ENCODE measurements around the gene SMPD2. TPM values are rescaled to one million over a fixed set of nuclear protein-coding genes. Genes with fewer than 3 reads are reported as not detected.

Gene SMPD2
- total RNA-seq, 2 donors from 2014 or later: 5.5 TPM

DNA sequence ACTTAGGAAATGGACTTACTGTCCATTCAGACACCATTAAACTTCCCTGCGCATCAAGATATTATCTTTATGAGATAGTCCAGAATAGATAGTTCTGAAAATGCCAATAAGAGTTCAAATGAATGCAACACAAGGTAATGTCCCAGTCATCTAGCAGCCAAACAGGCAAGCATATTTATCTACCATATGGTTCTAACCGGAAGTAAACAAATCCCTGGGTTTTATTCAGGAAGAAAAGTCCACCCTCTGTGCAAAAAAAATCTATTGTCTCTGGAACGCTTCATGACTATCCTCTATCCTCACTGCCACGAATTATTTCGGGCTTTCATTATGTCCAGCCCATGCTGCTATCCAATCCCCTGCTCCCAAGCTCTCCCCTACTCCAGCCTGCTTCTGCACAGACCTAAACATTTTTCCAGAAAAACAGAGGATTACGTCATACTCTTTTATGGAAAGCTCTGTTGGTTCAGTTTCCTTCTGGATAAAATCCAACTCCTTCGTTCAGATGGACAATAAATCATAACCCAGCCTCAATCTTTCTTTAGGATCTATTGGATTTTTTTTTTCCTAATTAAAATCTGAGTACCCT lies 11.5 kb upstream of the SMPD2 start:
- Histone ChIP-seq H3K27ac (no peak overlapping the region), H3K27me3 (no peaks in the 10 kb centered on the region), H3K9me3 (no peaks in the 10 kb centered on the region), H3K36me3 (no peaks in the 10 kb centered on the region), H3K4me1 (peaks cover 0 to 5% of the 10 kb centered on the region in 2 donors), H3K4me3 (no peak overlapping the region)
- TF ChIP-seq, protein P1, sequence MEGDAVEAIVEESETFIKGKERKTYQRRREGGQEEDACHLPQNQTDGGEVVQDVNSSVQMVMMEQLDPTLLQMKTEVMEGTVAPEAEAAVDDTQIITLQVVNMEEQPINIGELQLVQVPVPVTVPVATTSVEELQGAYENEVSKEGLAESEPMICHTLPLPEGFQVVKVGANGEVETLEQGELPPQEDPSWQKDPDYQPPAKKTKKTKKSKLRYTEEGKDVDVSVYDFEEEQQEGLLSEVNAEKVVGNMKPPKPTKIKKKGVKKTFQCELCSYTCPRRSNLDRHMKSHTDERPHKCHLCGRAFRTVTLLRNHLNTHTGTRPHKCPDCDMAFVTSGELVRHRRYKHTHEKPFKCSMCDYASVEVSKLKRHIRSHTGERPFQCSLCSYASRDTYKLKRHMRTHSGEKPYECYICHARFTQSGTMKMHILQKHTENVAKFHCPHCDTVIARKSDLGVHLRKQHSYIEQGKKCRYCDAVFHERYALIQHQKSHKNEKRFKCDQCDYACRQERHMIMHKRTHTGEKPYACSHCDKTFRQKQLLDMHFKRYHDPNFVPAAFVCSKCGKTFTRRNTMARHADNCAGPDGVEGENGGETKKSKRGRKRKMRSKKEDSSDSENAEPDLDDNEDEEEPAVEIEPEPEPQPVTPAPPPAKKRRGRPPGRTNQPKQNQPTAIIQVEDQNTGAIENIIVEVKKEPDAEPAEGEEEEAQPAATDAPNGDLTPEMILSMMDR (IDR thresholded peaks at IDR 0.05): no peak
- no peak for DNase-seq (ENCODE audit: low spot score)

DNA sequence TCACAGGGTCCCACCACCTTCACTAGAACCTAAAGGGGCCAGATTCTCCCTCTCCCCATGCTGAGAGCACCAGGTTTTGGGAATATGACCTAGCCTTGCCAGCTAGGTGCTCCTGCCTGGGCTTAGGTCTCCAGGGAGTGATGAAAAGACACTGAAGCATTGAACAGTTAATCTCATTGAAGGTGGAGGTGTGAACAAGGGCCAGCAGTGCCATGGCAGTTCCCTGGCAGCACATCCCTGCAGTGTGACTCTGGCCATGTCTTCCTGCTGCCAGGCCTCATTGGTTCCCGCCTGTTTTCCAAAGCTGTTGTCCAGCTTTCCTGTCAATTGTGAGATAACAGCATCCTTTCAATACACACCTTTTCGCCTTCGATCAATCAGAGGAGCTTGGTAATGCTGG lies 11.0 kb upstream of the SMPD2 start:
- Histone ChIP-seq H3K36me3 (no peaks in the 10 kb centered on the region), H3K4me1 (peaks cover 0 to 5% of the 10 kb centered on the region in 2 donors), H3K27me3 (no peaks in the 10 kb centered on the region), H3K9me3 (no peaks in the 10 kb centered on the region), H3K4me3 (no peak overlapping the region), H3K27ac (no peak overlapping the region)
- TF ChIP-seq, protein P1 (IDR thresholded peaks at IDR 0.05): no peak
- no peak for DNase-seq (ENCODE audit: low spot score)

DNA sequence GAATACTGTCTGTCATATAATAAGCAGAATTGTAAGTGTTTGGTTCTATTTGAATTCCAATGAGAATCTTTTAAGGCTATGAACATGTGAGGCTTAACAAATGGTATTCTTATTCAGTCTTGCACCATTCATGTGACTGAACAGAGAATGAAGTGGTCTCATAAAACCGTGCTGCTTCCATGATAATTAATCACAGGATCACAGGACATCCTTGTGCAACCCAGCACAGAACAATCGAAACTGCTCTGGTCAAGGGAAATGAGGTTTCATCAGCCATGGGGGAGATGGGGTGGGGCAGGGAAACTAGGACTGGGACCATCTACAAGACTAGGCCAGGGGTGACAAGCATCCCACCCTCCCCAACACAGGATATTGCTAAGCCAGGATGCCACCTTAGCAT lies 6.1 kb upstream of the SMPD2 start:
- Histone ChIP-seq H3K4me1 (peaks cover 0 to 4% of the 10 kb centered on the region in 2 donors), H3K36me3 (no peaks in the 10 kb centered on the region), H3K27me3 (no peaks in the 10 kb centered on the region), H3K9me3 (no peaks in the 10 kb centered on the region), H3K27ac (no peak overlapping the region), H3K4me3 (no peak overlapping the region)
- no peak for DNase-seq (ENCODE audit: low spot score)
- TF ChIP-seq, protein P1 (IDR thresholded peaks at IDR 0.05): no peak

DNA sequence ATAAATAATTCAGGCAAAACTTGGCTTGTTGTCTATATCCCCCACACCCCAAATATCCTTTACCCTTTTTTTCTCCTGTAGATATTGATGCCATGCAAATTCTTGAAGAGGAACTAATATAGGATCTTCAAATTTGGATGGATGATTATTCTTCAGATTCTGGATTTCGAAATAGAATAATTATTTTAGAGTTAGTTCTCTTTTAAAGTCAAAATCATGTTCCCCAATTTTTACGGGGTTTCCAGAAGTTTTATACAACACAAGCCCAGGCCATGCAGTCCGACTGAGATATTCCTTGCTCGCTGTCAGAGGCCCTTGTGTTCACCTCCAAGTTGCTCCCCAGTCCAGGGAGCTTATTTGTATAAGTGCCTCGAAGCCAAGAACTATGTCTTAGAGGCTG lies 4.5 kb upstream of the SMPD2 start:
- TF ChIP-seq, protein P1 (IDR thresholded peaks at IDR 0.05): no peak
- Histone ChIP-seq H3K27me3 (no peaks in the 10 kb centered on the region), H3K4me3 (no peak overlapping the region), H3K9me3 (no peaks in the 10 kb centered on the region), H3K4me1 (peaks cover 0 to 8% of the 10 kb centered on the region in 2 donors), H3K27ac (no peak overlapping the region), H3K36me3 (no peaks in the 10 kb centered on the region)
- no peak for DNase-seq (ENCODE audit: low spot score)

DNA sequence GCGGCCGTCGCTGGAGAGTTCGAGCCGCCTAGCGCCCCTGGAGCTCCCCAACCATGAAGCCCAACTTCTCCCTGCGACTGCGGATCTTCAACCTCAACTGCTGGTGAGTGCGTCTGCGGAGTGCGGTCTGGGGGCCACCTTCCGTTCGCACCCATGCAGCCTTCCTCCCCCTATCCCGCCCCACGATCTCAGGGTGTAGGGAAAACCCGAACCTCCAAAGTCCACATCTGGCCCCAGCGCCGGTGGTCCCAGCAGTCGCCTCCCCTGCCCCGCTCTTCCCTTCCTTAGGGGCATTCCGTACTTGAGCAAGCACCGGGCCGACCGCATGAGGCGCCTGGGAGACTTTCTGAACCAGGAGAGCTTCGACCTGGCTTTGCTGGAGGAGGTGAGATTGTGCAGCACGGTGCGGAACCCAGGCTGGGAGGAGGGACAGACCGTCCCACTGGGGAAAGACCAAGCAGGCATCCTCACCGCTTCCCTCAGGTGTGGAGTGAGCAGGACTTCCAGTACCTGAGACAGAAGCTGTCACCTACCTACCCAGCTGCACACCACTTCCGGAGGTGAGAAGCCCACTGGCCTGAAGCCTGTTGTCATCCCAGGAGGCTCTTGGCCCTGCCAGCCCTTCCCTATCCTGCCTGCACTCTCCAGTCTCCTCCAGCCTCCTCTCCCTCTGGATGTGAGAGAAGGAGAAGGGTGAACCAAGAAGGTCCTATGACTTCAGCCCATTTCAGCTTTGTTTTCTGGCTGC lies 719 bp downstream of the SMPD2 start:
- Histone ChIP-seq H3K9me3 (no peaks in the 10 kb centered on the region), H3K27me3 (no peaks in the 10 kb centered on the region), H3K36me3 (peaks cover 5% of the 10 kb centered on the region), H3K4me3 (peak overlapping the region; percentile 69 to 90), H3K27ac (peak overlapping the region; percentile 85 to 86), H3K4me1 (peaks cover 0 to 20% of the 10 kb centered on the region in 2 donors)
- no peak for DNase-seq (ENCODE audit: low spot score)
- TF ChIP-seq, protein P1 (IDR thresholded peaks at IDR 0.05): no peak

Measured in right atrium auricular region (tissue), 2 donors.